Ovary (tissue), 3 donors: ENCODE results near the gene LTBP2.

Source experiments
- CTCF ChIP-seq, 3 donors: fragments of 450-650 bp in 2 of 3; fragments of 200-600 bp in 1 of 3; IDR thresholded peaks; one replicate each; pipeline versions ENCODE4 v1.5.1 to v1.8.0; 2016 to 2022; ENCODE audit warnings: antibody characterized with exemption in 3 of 3, mild to moderate bottlenecking in 1 of 3
- EP300 ChIP-seq: sonication (generic); formaldehyde crosslinking; IDR thresholded peaks from one replicate; pipeline ENCODE4 v1.6.1; 2017; ENCODE audit warnings: antibody characterized with exemption
- POLR2A ChIP-seq: fragments of 450-650 bp; IDR thresholded peaks from one replicate; pipeline ENCODE4 v1.6.1; 2017; ENCODE audit warnings: antibody characterized with exemption, mild to moderate bottlenecking, moderate library complexity
- donor health status: DM: no; HTN: no; CAD: no.

DNA sequence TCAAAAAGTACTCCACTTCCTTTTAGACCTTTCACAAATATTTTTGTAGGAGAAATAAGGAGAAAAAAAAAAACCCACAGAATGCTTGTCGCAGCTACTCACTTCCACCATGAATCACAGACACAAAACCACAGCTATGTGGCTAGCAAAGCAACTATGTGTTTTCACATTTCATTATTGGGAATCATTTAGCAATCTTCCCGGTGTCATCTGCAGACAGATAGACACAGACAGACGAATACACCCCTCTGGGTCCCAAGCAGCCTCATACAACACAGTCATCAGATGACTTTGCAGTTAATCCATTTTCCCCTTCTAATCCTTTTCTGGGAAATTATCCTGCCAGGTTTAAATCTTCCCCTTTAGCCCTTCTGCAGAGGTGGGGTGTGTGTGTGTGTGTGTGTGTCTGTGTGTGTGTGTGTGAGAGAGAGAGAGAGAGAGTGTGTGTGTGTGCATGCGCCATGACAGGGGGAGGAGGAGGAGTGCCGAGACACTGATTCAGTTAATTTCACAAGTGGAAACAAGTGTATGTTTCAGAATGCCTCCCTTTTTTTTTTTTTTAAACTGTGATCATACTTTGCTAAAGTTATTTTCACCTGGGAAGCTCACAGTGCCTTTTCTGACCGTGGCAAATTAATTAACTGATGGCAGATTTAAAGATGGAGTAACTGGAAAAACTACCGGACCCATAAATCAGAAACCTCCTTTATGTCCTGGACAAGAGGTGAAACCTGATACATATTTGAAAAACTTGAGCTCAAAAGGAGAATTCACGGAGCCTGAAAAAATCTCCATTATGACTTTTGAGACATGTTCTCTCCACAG lies 39.9 kb downstream of the LTBP2 start:
- no peak for TF ChIP-seq CTCF (IDR thresholded peaks at IDR 0.05)
- no peak for TF ChIP-seq EP300
- TF ChIP-seq POLR2A, result no peak
